Measurements from ENCODE around the gene CLDND2. TPM values are rescaled to one million over a fixed set of nuclear protein-coding genes. Genes with fewer than 3 reads are reported as not detected.

Gene CLDND2
- polyA plus RNA-seq, 12 donors: 0.53 to 1.9 (median 0.90) TPM; not detected in 3

DNA sequence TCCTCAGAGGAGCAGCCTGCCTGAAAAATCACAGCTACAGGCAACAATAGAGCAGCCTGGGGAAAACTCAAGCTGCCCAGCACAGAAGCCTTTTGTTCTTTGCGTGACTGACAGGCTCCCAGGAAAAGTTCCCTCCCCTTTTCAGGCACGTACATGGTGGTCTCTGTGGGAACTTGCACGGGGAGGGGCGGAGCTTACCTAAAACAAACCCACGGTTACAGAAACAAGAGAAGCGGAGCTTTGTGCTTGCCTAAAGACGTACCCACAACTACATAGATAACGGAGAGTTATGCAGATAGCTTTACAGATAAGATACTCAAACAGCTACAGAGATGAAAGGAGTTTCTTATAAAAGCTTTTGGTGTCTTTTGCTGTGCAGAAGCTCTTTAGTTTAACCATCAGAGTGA is 14.1 kb downstream of the CLDND2 start:
- DNase-seq: no peak

DNA sequence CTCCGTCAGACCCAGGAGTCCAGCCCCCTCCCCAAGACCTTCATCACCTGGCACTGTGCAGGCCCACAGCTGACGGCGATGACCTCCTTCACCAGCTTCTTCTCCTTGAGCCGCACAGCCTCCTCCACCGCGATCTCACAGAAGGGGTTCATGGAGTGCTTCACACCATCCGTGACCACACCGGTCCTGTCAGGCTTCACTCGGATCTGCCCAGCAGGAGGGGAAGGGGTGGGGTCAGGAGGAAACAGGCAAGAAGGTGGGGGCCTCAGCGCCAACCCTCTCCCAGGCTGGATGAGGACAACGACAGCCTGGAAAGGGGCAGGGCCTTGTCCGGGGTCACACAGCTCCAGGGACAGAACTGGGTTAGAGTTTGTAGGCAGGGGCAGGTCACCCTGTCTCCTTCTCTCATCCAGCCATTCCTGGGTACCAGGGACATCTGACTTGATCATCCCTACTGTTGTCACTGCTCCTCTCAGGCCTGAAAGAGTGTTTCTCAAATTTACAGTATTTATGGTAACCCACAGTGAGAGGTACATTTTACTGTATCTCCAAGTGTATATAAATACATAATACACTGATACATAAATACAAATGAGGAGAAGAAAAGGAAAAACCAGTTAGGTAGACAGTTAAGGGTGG is 14.6 kb downstream of the CLDND2 start:
- DNase-seq: no peak

DNA sequence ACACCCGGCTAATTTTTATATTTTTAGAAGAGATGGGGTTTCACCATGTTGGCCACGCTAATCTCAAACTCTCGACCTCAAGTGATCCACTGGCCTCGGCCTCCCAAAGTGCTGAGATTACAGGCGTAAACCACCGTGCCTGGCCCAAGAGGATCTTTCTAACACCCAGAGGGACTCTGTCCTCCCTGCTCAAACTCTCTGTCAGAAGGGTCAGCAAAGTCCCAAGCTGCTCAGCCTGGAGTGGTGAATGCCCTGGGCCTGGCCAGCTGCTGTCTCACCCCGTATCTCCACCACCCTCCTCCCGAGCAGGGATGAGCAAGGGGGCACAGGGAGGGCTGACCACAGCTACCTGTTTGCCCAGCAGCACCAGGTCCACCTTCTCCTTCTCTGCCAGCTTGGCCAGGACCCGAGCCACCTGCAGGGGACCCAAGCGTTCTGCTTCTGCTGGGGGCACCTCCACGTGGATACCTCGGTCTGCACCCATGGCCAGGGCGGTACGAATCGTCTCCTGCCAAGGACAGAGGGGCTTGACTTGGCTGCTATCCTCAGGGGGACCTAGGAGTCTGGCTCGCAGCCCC is 15.9 kb downstream of the CLDND2 start:
- DNase-seq: no peak

DNA sequence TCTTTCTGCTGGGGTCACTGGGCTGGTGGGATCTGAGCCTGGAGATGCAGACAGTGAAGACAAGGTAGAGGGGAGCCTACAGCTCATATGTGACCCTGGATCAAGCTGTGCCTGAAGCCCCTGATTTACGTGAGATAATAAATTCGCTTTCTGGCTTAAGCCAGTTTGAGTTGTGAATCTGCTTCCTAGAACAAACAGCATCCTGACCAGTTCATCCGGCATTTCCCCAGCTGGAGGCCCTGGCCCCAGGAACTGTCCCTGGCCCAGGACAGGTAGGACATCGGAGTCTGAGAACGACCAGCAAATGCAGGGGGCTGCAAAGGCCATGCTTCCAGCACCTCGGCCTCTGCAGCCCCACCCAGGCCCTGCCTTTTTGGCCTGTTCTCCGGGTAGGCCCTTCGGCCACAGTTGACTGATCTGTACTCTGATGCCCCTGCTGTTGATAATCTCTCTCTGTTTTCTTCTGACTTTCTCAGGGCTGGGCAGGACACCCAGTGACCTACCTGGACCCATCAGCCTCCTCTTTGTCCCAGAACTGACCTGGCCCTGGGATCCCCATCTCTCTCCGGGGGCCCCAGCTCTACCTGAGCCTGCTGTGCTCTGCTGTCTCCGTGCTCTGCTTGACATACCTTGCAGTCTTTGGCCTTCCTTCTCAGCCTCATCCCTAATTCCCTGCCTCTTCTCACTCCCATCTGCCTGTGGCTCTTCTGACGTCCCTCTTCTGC is 17.4 kb downstream of the CLDND2 start:
- no peak for DNase-seq

DNA sequence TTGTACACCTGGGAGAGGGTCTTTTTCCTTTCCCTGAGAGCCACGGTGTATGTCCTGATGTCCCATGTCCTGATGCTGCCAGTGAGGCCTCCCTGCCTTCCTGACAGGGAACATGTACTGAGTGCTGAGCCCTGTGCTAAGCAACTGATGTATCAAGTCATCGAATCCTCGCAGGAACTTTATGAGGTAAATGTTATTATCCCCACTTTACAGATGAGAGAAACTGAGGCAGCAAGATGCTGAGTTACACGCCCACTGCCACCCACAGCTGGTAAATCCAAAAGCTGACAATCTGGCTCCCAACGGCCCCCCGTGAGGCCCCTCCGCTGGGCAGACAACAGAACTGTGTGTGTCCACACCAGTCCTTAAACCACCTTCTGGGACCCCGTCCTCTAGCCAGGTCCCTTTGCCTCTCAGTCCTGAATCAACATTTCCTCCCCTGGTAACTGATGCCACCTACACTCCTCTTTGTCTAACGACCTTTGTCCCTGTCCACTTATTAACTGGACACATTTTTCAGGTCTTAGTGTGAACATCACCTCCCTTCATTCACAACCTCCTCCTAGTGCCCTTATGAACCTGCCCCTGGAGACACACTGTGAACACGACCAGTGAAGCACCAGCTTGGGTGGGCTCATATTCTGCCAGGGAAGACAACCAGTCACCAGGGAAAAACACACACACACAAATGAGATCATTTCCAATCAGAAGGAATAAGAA is 21.4 kb downstream of the CLDND2 start:
- DNase-seq: no peak

DNA sequence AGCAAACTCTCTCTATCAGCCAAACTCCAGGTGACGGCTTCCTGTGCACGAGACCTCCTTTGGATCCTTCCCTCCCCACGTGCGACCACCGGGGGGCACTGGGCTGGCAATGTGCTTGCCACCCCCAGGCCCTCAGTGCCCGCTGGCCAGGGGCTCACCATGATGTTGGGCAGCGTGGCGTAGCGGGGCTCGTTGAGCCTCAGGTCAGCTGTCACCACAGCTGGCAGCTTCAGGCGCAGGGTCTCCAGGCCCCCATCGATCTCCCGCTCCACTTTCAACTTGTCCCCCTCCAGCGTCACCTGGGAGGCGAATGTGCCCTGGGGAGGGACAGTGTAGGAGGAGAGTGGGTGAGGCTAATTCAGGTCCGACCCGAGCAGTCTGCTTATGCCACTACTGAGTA is 22.1 kb downstream of the CLDND2 start:
- DNase-seq: no peak

DNA sequence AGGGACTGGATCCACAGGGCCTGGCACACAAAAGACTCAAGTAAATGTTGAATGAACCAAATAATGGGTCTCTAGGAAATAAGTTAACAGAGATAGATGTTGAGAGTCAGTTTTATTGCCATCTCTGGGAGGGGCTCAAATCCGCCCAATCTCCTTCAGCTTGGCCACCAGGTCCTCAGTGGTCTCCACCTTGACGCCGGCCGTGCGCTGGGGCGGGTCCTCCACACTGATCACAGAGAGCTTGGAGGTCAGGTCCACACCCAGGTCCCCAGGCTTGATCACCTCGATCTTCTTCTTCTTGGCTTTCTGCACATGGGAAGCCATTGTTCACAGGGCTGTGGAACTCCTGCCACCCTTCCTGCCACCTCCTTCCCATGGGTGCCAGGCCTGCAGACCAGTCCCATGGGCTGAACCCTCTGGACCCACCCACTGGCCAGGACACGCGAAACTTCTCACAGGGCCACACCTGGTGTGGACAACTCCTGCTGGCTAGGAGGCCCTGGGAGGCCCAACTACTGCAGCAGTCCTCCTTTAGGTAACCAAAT is 23.7 kb downstream of the CLDND2 start:
- DNase-seq: no peak

DNA sequence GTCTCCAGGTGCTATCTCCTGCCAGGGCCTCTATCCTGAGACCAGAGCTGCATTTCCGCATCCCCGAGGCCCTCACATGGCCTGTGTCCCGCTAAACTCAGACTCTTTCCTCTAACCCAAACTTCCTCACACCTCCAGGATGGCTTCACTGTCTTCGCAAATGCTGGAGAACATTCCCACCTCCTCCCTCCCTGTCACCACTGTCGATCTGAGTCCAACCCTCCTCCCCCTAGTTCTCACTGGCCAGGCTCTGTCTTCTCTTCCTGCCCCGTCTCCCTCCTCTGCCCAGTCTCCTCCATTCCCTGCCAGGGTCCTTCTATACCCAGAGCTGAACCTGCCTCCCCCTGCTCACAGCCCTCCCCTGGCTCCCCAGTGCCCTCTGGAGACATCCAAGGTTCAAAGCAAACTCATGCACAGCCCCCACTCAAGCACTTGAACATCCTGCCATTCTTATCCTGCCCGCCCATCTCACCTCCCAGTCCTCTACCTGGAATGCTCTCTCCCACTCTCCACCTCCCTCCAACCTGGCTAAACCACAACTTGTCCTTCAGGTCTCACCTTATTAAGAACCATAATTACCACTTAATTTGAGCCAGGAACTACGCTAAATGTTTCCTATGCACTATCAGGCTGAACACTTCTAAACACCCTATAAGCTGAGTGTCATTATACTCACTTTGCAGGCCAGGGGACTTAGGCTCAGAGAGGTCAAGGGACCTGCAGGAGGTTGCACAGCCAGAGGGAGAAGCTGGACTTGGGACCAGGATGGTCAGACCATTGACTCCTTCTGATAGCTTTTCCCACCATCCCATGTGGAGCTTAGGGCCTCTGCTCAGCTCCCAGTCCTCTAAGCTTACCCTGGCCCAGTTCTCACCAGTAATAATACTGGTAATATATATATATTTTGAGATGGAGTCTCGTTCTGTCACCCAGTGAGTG is 25.9 kb downstream of the CLDND2 start:
- DNase-seq: no peak

DNA sequence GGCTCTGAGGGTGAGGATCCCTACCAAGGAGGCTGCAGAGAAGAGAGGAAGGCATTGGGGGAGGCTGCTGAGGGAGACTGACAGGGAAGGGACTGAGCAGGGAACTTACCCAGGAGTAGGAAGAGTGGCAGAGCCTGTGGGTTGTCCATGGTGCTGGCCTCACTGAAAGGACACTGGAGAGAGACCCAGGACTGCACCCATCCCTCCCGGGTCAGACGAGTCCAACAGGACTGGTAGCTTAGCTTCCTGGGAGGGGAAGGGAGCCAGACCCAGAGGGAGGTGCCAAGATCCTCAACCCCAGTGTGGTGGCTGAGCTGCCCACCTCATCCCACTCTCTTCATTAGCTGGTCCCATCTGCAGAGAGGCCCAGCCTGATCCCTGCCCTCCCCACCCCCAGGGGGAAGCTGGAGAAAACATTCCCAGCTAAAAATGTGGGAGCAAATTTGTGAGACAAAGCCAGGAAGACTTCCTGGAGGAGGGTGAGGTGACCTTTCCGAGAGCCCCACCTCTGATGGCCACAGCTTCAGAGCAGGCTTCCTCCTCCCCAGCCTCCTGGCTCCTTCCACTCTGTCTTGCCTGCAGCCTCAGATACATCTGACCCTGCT is 26.7 kb downstream of the CLDND2 start, which contains the start of gene VSIG10L:
VSIG10L (minus strand) TSS at position 164 of the 605 bp plus-strand sequence; CDS start at position 149, 15 bp downstream.
- no peak for DNase-seq

DNA sequence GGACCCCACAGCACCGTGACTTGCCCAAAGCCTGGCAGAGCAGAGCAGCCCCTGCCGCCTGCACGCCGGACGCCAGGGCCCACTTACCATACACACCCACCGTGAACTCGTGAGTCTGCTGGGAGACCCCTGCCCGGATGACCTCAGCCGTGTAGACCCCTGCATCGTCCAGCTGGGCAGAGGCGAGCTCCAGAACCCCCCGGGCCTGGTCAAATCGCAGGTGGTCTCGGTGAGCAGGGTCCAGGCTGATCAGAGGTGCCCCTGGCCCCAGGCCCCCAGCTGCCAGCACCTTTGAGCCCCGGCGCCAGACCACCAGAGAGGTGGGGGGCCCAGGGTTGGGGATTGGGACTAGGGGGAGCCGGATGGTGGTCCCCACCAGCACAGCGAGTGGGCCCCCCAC is 27.7 kb downstream of the CLDND2 start:
- no peak for DNase-seq

DNA sequence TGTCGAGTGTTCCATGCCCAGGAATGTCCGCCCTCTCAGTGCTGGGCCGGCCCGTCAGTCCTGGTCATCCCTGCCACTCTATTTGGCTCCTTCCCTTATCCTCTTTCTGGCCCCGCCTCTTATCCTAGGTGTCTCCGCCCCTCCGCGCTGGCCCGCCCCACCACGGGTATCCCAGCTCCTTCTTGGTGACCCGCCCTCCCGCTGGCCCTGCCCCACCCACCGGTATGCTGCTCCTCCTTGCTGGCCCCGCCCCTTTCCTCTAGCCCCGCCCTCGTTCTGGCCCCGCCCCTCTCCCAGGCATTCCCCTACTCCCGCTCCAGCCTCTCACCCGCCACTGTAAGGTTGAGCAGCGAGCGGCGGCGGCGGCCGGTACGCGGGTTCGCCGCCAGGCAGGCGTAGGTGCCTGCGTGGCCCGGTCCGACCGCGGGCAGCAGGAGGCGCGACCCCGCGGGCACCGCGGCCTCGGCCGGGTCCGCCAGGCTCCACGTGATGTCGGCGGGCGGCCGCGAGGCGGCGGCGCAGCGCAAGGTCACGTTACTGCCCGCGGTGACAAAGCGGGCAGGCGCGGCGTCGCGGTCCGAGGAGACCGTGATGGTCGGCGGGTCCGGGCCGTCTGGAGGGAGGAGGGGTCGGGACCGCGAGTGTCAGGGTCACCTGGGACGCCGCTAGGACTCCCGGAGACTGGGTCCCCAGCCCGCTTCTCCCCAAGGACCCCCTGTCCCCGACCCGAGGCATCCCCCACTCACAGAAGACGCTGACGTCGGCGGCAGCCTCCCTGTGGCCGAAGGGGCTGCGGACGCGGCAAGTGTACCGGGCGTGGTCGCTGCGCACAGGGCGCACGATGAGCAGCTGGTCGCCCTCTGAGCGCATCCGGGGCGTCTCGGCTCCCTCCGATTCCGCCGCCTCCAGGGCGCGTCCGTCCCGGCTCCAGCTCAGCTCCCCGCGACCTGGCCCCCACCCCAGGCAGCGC is 28.8 kb downstream of the CLDND2 start:
- peak; percentile 81 for DNase-seq

DNA sequence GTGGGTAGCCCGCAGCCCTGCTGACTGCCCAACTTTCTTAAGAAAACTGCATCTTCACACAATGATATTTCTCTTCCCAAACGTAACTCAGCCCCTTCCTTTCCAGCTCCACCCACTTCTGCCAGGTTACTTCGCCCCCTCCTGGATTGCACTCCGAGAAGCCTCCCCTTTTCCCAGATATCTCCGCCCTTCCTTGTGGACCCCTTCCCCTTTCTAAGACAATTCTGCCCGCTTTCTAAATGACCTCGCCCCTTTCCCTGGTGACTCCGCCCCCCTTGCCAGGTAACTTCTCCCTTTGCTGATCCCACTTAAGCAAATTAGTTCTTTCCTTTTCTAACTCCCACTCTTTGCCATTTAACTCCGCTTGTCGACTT is 29.5 kb downstream of the CLDND2 start:
- no peak for DNase-seq

DNA sequence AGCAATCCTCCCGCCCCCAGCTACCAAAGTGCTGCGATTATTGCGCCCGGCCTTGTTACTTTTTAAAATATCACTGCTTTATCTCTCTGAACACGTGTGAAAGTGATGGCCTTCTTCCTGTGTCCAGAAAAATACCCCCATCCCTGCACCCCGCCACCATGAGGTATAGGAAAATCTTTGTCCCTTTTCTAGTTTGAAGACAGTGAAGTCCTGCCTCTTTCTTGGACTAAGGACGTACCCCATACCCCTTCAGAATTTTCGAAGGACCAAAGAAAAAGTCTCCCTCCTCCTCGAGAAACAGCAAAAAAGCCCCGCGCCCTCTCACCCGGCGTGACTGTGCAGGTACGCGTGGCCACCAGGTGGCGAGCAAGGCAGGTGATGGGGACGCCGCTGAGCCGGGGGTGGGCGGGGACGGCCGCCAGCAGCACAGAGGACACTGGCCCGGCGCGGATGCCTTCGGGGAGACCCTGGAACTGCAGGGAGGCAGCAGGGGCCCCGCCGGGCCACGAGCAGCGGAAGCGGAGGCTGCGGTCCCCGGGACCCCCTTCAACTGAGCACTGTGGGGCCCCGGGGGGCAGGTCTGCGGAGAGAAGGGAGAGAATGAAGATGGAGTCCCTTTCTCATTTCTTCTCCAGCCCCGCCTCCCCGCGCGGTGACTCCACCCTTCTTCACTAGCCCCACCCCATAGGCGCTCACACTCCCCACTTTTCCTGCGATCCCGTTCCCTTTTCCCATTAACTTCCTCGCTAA is 30.1 kb downstream of the CLDND2 start:
- peak; percentile 72 for DNase-seq

DNA sequence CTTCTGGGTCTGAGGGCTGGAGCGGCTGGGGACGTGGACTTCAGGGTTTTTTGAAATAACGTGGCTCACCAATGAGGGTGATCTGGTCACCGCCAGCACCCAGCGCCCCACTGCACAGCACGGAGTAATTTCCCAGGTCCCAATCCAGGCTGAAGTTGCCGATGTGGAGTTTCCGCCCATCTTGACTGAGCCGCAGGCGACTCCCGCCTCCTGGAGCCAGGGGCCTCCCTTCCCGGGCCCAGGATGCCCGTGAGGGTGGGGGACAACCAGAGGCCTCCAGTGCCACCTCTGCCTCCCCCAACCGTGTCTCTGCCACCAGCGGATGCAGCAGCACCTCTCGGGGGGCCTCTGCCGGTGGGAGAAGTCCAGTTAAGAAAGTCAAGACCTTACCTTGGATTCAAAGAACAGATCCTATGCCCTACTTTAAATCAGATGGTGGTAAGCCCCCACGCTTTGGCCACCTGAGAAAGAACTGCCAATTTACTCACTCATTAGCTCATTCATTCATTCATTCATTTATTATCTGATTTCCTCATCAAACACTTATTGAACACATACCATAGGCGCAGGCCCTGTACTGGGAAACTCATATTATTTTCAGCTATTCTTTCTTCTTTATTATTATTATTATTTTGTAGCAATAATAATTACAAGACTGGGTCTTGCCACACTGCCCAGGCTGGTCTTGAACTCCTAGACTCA is 30.8 kb downstream of the CLDND2 start:
- DNase-seq: no peak

DNA sequence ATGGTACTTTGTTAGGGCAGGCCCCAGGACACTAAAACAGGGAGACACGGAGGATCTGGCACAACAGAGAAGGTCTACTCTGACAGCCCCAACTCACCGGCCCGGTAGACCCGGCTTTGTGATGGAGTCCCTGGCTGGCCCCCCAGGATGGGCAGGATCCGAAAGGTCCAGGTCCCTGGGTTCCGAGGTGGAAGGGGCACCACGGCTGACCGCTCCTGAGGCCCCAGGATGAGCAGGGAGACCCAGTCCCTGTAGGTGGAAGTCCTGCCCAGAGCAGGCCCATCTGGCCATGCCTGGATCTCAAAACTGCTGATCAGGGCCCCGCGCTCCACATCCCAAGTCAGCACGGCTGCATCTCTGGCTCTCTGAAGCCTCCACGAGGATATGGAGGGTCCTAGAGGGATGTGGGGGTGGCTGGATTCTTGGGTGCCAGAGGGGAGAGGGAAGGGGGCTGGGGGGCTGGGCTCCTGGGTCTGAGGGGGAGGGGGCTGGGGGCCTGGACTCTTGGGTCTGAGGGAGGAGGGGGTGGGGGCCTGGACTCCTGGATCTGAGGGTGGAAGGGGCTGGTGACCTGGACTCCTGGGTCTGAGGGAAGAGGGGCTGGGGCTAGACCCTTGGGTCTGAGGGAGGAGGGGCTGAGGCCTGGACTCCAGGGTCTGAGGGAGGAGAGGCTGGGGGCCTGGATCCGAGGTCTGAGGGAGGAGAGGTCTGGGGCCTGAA is 31.5 kb downstream of the CLDND2 start:
- no peak for DNase-seq

DNA sequence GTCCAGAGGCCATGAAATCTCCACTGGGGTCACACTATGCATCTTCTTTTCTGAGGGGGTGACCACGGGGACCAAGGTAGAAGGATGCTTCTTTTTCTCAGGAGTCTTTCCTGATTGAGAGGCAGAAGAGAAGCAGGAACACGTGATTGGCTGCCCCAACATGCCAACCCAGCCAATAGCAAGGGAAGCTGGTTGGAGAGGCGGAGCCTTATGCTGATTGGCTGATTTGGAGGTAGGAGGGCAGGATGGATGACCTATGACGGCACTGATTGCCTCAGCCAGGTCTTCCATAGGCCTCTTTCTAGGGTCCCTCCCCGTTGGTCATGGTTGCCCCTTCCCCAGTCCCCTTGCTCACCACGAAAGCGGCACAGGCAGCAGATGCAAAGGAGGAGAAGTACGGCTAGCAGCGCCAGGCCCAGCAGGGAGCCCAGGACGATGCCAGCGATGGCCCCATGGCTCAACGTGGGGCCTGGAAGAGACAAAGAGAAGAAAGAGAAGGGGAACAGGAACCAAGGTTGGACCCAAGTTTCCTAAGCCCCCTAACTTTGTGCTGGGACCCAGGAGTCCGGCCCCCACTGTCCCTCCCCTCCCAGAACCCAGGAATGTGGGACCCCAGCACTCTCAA is 34.9 kb downstream of the CLDND2 start:
- DNase-seq: no peak

DNA sequence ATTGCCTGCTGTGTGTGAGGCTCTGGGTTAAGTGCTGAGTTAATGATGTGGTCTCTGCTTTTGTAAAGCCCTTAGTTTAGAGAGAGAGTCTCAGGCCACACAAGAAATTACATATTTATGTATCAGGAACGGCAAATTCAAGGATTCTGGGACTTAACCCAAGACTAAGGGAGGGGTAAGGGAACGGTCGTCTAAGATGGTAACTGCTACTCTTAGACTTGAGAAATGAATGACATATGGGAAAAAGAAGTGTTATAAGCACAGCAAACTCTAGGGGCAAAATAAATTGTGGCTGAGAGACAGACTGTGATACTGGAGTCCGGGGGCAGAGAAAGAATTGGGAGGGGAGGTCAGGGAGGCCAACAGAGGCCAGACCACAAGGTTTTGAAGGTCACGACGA is 37.1 kb downstream of the CLDND2 start:
- no peak for DNase-seq

Measured in muscle of arm (tissue), 12 donors.